Measurements from ENCODE around the gene VPS37D.

GRCh38 chr7:73644688-73645286 is 22.8 kb upstream of the VPS37D start:
- TF ChIP-seq EZH2phosphoT487 (IDR thresholded peaks at IDR 0.05; ENCODE audit: unreplicated experiment) (no peak), CTCF (conservative IDR thresholded peaks at IDR 0.05; ENCODE audit: low read depth in 2 of 2) (no peak), EZH2 (IDR thresholded peaks at IDR 0.05; ENCODE audit: low read depth, unreplicated experiment) (no peak), POLR2AphosphoS5 (IDR thresholded peaks at IDR 0.05; ENCODE audit: low read depth) (no peak), ZNF331 (CRISPR knock-in tag; IDR thresholded peaks at IDR 0.05; ENCODE audit: low read depth) (no peak), ETS1 (IDR thresholded peaks at IDR 0.05) (no peak), CREB1 (CRISPR knock-in tag; IDR thresholded peaks at IDR 0.05; ENCODE audit: low read depth) (no peak), STAT1 (IDR thresholded peaks at IDR 0.05; ENCODE audit: unreplicated experiment) (no peak), REST (IDR thresholded peaks at IDR 0.05; ENCODE audit: unreplicated experiment) (no peak), JUNB (IDR thresholded peaks at IDR 0.05; ENCODE audit: unreplicated experiment) (no peak), NANOG (IDR thresholded peaks at IDR 0.05; ENCODE audit: borderline replicate concordance) (no peak), ZNF114 (CRISPR knock-in tag; IDR thresholded peaks at IDR 0.05) (no peak)

Data from GM23338 (cell line).